Retinal pigment epithelial cell (primary cell): ENCODE results near the gene DCTN1.

Experiments
- DNase-seq: peaks from one replicate; pipeline ENCODE4 v3.0.0-alpha.2; 2010; ENCODE audit warnings: low read depth
- H3K4me3 ChIP-seq: 2 replicates; pipeline ENCODE4 v1.5.1; 2011; ENCODE audit warnings: mild to moderate bottlenecking, low read length, control low read depth, moderate library complexity
- TF ChIP-seq, protein P1 (sequence below): conservative IDR thresholded peaks from 2 replicates; pipeline ENCODE4 v1.5.1; 2011; ENCODE audit warnings: low read depth, low read length, control low read depth, inconsistent platforms

The DCTN1 gene

DNA sequence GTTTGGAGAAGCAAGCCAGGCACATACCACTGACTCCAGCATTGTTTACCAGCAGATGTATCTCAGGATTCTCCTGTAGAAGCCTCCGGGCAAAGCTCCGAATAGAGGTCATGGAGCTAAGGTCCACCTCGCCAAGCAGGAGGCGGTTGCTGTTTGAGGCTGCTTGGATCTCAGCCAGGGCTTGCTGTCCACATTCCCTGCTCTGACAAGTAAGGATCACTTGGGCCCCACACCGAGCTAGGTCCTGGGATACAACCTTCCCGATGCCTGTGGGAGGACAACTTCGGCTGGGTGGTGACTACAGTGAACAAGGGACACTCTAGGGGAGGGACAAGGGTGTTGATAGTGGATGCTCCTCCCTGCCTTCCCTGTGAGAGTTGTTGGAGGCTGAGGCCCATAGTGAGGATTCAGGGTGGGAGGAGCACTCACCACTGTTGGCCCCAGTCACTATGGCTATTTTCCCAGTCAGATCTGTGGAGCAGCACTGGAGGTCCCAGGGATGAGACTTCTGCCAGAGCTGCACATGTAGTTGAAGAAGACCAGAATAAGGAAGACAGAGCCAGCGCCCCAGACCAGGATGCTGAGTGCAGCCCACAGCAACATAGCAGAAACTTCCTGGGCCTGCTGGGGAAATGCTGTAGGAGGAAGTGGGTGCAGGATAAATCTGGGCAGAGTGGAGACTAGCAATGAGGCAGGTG lies 33.0 kb upstream of the DCTN1 start:
- no peak overlapping the region for H3K4me3 ChIP-seq
- no peak for DNase-seq
- TF ChIP-seq, protein P1, sequence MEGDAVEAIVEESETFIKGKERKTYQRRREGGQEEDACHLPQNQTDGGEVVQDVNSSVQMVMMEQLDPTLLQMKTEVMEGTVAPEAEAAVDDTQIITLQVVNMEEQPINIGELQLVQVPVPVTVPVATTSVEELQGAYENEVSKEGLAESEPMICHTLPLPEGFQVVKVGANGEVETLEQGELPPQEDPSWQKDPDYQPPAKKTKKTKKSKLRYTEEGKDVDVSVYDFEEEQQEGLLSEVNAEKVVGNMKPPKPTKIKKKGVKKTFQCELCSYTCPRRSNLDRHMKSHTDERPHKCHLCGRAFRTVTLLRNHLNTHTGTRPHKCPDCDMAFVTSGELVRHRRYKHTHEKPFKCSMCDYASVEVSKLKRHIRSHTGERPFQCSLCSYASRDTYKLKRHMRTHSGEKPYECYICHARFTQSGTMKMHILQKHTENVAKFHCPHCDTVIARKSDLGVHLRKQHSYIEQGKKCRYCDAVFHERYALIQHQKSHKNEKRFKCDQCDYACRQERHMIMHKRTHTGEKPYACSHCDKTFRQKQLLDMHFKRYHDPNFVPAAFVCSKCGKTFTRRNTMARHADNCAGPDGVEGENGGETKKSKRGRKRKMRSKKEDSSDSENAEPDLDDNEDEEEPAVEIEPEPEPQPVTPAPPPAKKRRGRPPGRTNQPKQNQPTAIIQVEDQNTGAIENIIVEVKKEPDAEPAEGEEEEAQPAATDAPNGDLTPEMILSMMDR = no peak

DNA sequence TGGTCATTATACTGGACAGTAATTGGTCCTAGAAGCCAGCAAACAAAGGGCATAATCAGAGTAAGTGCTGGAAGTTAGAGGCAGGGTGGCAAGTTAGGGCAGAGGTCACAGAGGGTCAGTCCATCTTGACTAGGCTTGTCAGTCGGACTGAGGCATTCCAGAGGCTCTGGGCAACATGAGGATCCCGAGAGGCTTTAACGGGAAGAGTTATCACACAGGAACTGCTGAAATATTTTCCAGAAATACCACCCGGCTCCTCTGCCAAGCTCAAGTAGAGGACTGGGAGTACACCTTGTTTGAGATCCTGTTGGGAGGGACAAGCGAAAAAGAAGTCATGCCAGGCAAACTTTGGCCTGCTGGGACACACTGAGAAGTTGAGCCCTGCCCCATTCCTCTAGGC lies 27.6 kb upstream of the DCTN1 start:
- no peak for DNase-seq
- TF ChIP-seq, protein P1 = no peak
- H3K4me3 ChIP-seq = no peak overlapping the region

DNA sequence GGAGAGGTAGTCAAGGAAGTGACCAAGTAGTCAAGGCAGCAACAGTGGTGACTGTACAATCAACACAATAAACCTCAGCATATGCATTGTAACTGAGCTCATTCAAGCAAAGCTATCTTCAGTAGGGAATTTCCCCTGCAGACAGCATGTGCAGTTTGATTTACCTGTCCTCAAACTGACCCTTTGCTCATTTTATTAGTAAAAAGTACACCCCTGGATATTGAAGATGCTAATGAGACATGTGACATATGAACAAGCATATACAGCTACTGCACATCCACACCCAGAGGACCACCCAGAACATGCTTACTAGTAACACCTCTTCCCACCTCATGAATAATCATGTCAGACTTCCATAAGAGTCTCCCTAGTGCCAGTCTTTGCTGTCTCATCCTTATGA lies 25.9 kb upstream of the DCTN1 start:
- no peak for DNase-seq

DNA sequence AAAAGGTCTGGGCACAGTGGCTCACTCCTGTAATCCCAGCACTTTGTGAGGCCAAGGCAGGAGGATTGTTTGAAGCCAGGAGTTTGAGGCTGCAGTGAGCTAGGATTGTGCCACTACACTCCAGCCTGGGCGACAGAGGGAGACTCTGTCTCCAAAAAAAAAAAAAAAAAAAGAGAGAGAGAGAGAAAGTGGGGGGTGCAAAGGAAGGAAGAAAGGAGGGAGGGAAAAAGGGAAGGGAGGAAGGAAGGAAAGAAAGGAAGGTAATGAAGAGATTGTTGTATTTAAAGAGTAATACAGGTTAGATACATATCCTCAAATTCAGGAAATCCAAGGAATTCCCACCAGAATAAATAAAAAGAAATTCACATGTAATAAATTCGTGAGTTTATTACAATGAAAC lies 21.8 kb upstream of the DCTN1 start:
- no peak for DNase-seq
- H3K4me3 ChIP-seq = no peak overlapping the region
- TF ChIP-seq, protein P1 = no peak

More for the DNA sequence above, 25.9 kb upstream of the DCTN1 start:
- TF ChIP-seq, protein P1 = no peak
- no peak overlapping the region for H3K4me3 ChIP-seq

DNA sequence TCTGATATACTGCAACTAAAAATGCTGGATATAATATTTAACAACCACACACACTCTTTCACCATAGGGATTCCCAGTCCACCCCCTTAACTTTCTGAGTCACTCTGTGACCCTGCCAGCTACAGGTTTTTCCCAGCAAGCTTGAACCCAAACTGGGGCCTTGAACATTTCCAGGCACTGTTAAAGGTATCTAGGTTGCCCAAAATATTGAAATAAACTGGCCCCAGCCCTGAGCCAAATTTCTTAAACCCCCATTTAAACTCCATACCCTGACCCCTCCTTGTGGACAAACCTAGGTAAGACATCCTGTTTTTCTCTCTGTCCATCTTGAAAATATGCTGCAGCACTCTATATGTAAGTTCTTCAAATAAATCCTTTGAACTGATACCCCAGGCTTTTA lies 19.7 kb upstream of the DCTN1 start:
- TF ChIP-seq, protein P1 = peak; percentile 65
- DNase-seq = no peak
- no peak overlapping the region for H3K4me3 ChIP-seq

DNA sequence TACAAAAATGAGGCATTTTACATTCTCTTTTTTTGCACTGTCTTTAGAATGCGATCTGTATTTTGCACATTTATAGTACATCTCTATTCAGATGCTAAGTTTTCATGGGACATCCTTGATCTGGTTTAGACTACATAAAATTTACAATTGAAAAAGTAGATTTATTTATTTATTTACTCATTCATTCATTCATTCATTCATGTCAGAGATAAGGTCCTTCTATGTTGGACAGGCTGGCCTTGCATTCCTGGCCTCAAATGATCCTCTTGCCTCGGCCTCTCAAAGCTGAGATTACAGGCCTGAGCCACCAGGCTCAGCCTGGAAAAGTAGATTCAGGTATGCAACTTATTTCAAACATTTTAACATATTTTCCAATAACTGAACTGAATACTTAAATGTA lies 16.0 kb upstream of the DCTN1 start:
- H3K4me3 ChIP-seq = no peak overlapping the region
- DNase-seq = no peak
- TF ChIP-seq, protein P1 = no peak

DNA sequence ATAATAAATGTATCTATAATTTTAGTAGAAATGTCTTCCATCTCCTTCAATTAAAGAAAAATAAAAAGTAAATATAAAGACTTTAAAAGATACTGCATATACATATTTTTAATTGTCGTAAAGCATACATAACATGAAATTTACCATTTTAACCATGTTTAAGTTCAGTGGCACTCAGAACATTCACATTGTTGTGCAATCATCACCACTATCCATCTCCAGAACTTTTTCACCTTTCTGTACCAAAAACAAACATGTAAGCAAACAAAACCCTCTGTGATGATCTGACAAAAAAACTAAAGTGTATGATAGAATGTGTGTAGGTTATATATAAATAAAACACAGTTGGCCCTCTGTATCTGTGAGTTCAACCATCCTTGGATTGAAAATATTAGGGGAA lies 13.4 kb upstream of the DCTN1 start:
- DNase-seq = no peak
- TF ChIP-seq, protein P1 = no peak
- no peak overlapping the region for H3K4me3 ChIP-seq
